Measurements from ENCODE around the gene NR6A1.

Gene NR6A1

DNA sequence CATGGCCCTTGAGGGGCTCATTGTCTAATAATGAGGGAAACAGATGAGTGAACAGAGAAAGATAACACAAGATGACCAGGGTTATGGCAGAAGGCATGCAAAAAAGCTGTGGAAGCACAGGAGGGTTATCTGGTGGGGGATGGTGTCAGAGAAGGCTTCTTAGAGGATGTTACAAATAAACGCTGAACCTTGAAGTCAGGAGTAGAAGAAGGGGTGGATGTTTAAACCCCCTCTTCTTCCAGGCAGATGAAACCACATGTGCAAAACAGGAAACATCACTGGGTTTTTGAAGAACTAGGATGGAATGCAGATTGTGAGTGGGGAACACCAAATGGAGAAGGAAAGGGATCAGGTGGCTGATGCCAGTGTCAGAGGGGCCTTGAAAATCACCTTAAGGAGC is 222.1 kb downstream of the NR6A1 start:
- TF ChIP-seq, protein P1, sequence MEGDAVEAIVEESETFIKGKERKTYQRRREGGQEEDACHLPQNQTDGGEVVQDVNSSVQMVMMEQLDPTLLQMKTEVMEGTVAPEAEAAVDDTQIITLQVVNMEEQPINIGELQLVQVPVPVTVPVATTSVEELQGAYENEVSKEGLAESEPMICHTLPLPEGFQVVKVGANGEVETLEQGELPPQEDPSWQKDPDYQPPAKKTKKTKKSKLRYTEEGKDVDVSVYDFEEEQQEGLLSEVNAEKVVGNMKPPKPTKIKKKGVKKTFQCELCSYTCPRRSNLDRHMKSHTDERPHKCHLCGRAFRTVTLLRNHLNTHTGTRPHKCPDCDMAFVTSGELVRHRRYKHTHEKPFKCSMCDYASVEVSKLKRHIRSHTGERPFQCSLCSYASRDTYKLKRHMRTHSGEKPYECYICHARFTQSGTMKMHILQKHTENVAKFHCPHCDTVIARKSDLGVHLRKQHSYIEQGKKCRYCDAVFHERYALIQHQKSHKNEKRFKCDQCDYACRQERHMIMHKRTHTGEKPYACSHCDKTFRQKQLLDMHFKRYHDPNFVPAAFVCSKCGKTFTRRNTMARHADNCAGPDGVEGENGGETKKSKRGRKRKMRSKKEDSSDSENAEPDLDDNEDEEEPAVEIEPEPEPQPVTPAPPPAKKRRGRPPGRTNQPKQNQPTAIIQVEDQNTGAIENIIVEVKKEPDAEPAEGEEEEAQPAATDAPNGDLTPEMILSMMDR (IDR thresholded peaks at IDR 0.05; ENCODE audit: low read depth, low read length) = no peak
- Histone ChIP-seq H3K36me3 (no peaks in the 10 kb centered on the region), H3K27me3 (no peaks in the 10 kb centered on the region), H3K9me3 (no peaks in the 10 kb centered on the region), H3K4me1 (no peaks in the 10 kb centered on the region), H3K4me3 (ENCODE audit: low read depth, low read length) (no peak overlapping the region)
- DNase-seq = no peak

DNA sequence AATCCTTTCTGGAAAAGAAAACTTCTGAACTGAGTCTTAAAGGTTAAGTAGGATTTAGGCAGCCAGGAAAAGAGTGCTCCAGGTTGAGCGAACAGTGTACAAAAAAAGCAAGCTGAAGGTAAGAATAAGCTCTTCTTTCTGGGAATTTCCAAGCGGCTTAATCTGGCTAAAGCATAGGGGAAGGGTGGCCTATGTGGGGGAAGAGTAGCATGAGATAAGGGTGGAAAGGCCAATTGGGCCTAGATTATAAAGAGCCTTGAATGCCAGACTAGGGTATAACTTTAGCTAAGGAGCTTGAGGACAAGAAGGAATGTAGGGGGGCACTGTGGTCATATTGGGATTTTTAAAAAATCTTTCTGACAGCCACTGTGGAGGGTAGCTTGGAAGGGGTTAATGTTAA is 226.6 kb downstream of the NR6A1 start:
- H3K4me1 ChIP-seq = no peaks in the 10 kb centered on the region
- DNase-seq = no peak
- no peak overlapping the region for H3K4me3 ChIP-seq (ENCODE audit: low read depth, low read length)
- TF ChIP-seq, protein P1 (IDR thresholded peaks at IDR 0.05; ENCODE audit: low read depth, low read length) = no peak
- no peaks in the 10 kb centered on the region for H3K9me3 ChIP-seq
- H3K36me3 ChIP-seq = no peaks in the 10 kb centered on the region
- H3K27me3 ChIP-seq = no peaks in the 10 kb centered on the region

DNA sequence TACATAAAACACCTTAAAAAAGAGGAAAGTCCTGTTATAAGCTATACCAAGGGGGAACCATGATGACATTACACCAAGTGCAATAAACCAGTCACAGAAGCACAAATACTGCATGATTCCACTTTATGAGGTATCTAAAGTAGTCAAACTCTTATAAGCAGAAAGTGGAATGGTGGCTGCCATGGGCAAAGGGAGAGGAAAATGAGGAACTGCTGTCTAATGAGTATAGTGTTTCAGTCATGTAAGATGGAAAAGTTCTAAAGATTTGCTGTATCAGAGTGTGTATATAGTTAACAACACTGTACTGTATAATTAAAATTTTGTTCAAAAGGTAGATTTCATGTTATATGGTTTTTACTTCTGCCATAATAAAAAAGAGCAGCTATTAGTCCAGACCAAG is 229.3 kb downstream of the NR6A1 start:
- no peaks in the 10 kb centered on the region for H3K27me3 ChIP-seq
- H3K4me3 ChIP-seq (ENCODE audit: low read depth, low read length) = no peak overlapping the region
- no peaks in the 10 kb centered on the region for H3K9me3 ChIP-seq
- no peaks in the 10 kb centered on the region for H3K4me1 ChIP-seq
- TF ChIP-seq, protein P1 (IDR thresholded peaks at IDR 0.05; ENCODE audit: low read depth, low read length) = no peak
- H3K36me3 ChIP-seq = no peaks in the 10 kb centered on the region
- no peak for DNase-seq

DNA sequence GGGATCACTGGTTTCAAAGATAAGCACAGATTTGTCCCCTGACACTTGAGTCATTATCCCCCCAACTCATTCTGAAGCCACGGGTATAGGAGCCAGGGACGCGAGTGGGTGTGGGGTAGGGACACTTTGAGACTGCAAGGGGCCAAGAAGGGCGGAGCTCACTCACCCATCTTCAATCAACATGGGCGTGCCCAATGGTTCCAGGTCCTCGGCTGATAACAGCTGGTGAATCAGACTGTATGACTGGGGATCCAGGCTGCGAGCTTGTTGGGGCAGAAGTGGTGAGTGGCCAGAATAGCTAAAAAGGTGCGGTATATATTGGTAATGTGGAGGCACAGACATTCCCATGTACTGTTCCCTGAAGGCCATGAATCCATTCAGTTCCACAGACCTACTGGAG is 233.2 kb downstream of the NR6A1 start:
- no peak overlapping the region for H3K4me3 ChIP-seq (ENCODE audit: low read depth, low read length)
- H3K9me3 ChIP-seq = no peaks in the 10 kb centered on the region

DNA sequence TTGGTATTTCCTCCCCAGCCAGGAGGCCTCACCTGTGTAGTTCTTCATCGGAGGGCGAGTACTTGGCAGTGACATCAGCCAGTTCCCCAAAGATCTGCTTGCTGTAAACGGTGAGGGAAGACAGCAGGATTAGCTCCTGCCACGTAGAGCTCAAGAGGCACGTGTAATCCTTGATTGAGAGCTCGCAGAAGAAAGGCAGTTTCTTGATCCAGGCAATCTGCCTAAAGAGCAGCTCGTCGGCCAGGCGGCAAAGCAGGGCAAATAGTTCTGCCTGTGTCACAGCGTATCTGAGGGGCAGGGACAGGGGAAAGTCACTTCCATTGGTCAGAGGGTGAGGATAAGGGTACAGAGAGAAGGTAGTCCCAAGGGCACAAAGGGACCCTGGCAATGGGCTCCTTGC is 235.3 kb downstream of the NR6A1 start:
- H3K36me3 ChIP-seq = no peaks in the 10 kb centered on the region

More for the DNA sequence above, 233.2 kb downstream of the NR6A1 start:
- no peaks in the 10 kb centered on the region for H3K4me1 ChIP-seq
- H3K27me3 ChIP-seq = no peaks in the 10 kb centered on the region
- H3K36me3 ChIP-seq = no peaks in the 10 kb centered on the region
- TF ChIP-seq, protein P1 (IDR thresholded peaks at IDR 0.05; ENCODE audit: low read depth, low read length) = no peak
- DNase-seq = no peak

DNA sequence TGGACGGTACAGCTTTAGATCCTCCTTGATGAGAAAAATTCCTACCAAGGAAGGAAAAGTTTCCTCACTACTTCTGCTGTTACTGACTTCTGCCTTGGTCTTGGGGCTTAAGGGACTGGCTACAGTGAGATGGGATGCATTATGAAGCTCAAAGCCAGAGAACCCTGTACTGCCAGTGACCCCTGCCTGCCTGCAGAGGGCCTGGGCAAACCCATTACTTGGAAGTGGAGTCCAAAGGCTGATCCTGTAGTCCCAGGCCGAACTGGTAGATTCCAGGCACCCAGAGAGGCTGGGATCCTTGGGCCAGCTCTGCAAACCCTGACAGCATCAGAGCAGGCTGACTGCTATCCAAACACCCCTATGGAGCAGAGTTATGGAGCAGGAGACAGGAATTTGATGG is 238.2 kb downstream of the NR6A1 start:
- TF ChIP-seq, protein P1 (IDR thresholded peaks at IDR 0.05; ENCODE audit: low read depth, low read length) = peak; percentile 18; the same call in 1 of the 2 replicates
- Histone ChIP-seq H3K36me3 (no peaks in the 10 kb centered on the region), H3K27me3 (no peaks in the 10 kb centered on the region), H3K4me1 (no peaks in the 10 kb centered on the region), H3K4me3 (ENCODE audit: low read depth, low read length) (no peak overlapping the region), H3K9me3 (no peaks in the 10 kb centered on the region)
- DNase-seq = no peak

More for the DNA sequence above, 235.3 kb downstream of the NR6A1 start:
- Histone ChIP-seq H3K4me1 (no peaks in the 10 kb centered on the region), H3K4me3 (ENCODE audit: low read depth, low read length) (no peak overlapping the region), H3K27me3 (no peaks in the 10 kb centered on the region), H3K9me3 (no peaks in the 10 kb centered on the region)
- TF ChIP-seq, protein P1 (IDR thresholded peaks at IDR 0.05; ENCODE audit: low read depth, low read length) = no peak
- DNase-seq = no peak
